K562 (cell line): ENCODE data around the gene KCNE2. TPM values are rescaled to one million over a fixed set of nuclear protein-coding genes. Genes with fewer than 3 reads are reported as not detected.

Experiments
- ATAC-seq: fragments of 200-7000 bp; cut with Tn5 transposase; 3 replicates; pipeline ENCODE4 v1.9.1; 2020; ENCODE audit warnings: moderate library complexity
- BruUV-seq: library from RNA; stranded (reverse); fragments of 400-500 nt; replicated peaks from 2 replicates; lab custom pipeline; 2021; lab: Mats Ljungman, UMichigan
- CTCF ChIA-PET: fragments of 300-600 bp; formaldehyde crosslinking; extraction: SDS; loops from one replicate; lab custom pipeline; 2021; ENCODE audit warnings: low intra/inter-chr PET ratio; lab: Yijun Ruan, JAX
- POLR2A ChIA-PET: fragments of 300-600, 350-650 bp; sonication (Branson Sonifier 250); formaldehyde crosslinking; extraction: SDS; loops from one replicate; lab custom pipeline; 2021; ENCODE audit warnings: antibody characterized with exemption, inconsistent platforms; lab: Yijun Ruan, JAX
- DNase-seq, 4 experiments: peaks; one replicate each; pipeline versions ENCODE4 v3.0.0 to v3.0.0-alpha.2; 2011 to 2018; ENCODE audit warnings: low spot score in 3 of 4, mixed read lengths in 3 of 4; ENCODE audit errors: extremely low read depth in 1 of 4
- FAIRE-seq: peaks from 2 replicates; lab custom pipeline; 2011; peaks lifted over from hg19 to GRCh38; lab: Jason Lieb, UNC
- H2AFZ ChIP-seq: 2 replicates; pipeline ENCODE4 v1.6.0; 2011; ENCODE audit warnings: low read depth, low read length, control low read depth, inconsistent platforms
- H3K27ac ChIP-seq: fragments of 200-600 bp; 3 replicates; pipeline ENCODE4 v1.8.0; 2011; ENCODE audit warnings: low read depth, mild to moderate bottlenecking, control low read depth, inconsistent platforms, low read length, moderate library complexity, mixed read lengths; ENCODE audit errors: extremely low read depth
- H3K27me3 ChIP-seq, 2 experiments: fragments of 300-600 bp in 1 of 2; 2 replicates in 1 of 2; 3 replicates in 1 of 2; pipeline versions ENCODE4 v1.6.0 to v1.8.0; 2011; ENCODE audit warnings: inconsistent platforms in 2 of 2, low read length in 2 of 2, mild to moderate bottlenecking in 1 of 2, mixed read lengths in 1 of 2, moderate library complexity in 1 of 2; ENCODE audit not compliant: control insufficient read depth in 2 of 2, insufficient read depth in 2 of 2
- H3K36me3 ChIP-seq: fragments of 300-600 bp; 3 replicates; pipeline ENCODE4 v1.8.0; 2011; ENCODE audit warnings: mild to moderate bottlenecking, low read length, inconsistent platforms; ENCODE audit not compliant: control insufficient read depth, insufficient read depth
- H3K4me1 ChIP-seq, 2 experiments: fragments of 200-600 bp in 1 of 2; replicated peaks in 1 of 2; 2 replicates in 1 of 2; 3 replicates in 1 of 2; pipeline versions ENCODE4 v1.5.1 to v1.8.0; 2011; ENCODE audit warnings: inconsistent platforms in 2 of 2, low read length in 2 of 2, mild to moderate bottlenecking in 1 of 2, mixed read lengths in 1 of 2, moderate library complexity in 1 of 2; ENCODE audit not compliant: control insufficient read depth in 2 of 2, insufficient read depth in 2 of 2
- H3K4me2 ChIP-seq: 2 replicates; pipeline ENCODE4 v1.6.1; 2011; ENCODE audit warnings: low read length, control low read depth, inconsistent platforms, mixed read lengths; ENCODE audit not compliant: insufficient read depth
- H3K4me3 ChIP-seq: fragments of 200-600 bp; sonication (generic), shearing (Covaris generic); 2 replicates; pipeline ENCODE4 v1.5.1; 2016; ENCODE audit warnings: control low read depth, inconsistent platforms
- H3K79me2 ChIP-seq: fragments of 200-600 bp; 3 replicates; pipeline ENCODE4 v1.8.0; 2011; ENCODE audit warnings: low read length, inconsistent platforms; ENCODE audit not compliant: control insufficient read depth, insufficient read depth
- H3K9ac ChIP-seq, 2 experiments: 2 replicates each; pipeline versions ENCODE4 v1.6.0 to v1.6.1; 2011; ENCODE audit warnings: low read depth in 2 of 2, low read length in 2 of 2, control low read depth in 1 of 2, inconsistent platforms in 1 of 2, mild to moderate bottlenecking in 1 of 2, mixed read lengths in 1 of 2; ENCODE audit not compliant: insufficient read depth in 1 of 2
- H3K9me1 ChIP-seq: one replicate; pipeline ENCODE4 v1.6.0; 2011; ENCODE audit warnings: inconsistent platforms, mild to moderate bottlenecking, low read length, moderate library complexity; ENCODE audit not compliant: control insufficient read depth, insufficient read depth
- H3K9me3 ChIP-seq: replicated peaks from 2 replicates; pipeline ENCODE4 v1.5.1; 2011; ENCODE audit warnings: low read depth, low read length, inconsistent platforms; ENCODE audit not compliant: control insufficient read depth, insufficient read depth
- H4K20me1 ChIP-seq: replicated peaks from 2 replicates; pipeline ENCODE4 v1.6.1; 2011; ENCODE audit warnings: low read length, inconsistent platforms, mixed read lengths; ENCODE audit not compliant: control insufficient read depth, insufficient read depth
- ARHGAP35 ChIP-seq: fragments of 450-650 bp; IDR thresholded peaks from 2 replicates; pipeline ENCODE4 v1.6.1; 2018; ENCODE audit not compliant: partially characterized antibody
- BMI1 ChIP-seq: fragments of 150-350 bp; IDR thresholded peaks from 2 replicates; pipeline ENCODE4 v1.6.1; 2014; ENCODE audit warnings: low read length
- CEBPG ChIP-seq, 3 experiments: fragments of 200-800 bp in 1 of 3; sonication (Bioruptor generic) in 1 of 3; sonication (generic) in 1 of 3; formaldehyde crosslinking in 1 of 3; IDR thresholded peaks in 2 of 3; conservative IDR thresholded peaks in 1 of 3; 2 replicates each; pipeline versions ENCODE4 v1.6.1 to v1.8.0; 2016 to 2022; ENCODE audit warnings: missing compliant biosample characterization in 2 of 3, missing genetic modification characterization in 2 of 3, mild to moderate bottlenecking in 1 of 3, missing genetic modification reagents in 1 of 3
- CTBP1 ChIP-seq: fragments of 450-650 bp; IDR thresholded peaks from 2 replicates; pipeline ENCODE4 v1.6.1; 2016; ENCODE audit warnings: borderline replicate concordance
- MEIS2 ChIP-seq: fragments of 450-650 bp; IDR thresholded peaks from 2 replicates; pipeline ENCODE4 v1.6.1; 2014; ENCODE audit warnings: mild to moderate bottlenecking; ENCODE audit not compliant: partially characterized antibody
- NUFIP1 ChIP-seq: fragments of 450-650 bp; IDR thresholded peaks from 2 replicates; pipeline ENCODE4 v1.6.1; 2018; ENCODE audit not compliant: partially characterized antibody
- RBM22 ChIP-seq: fragments of 200-400 bp; formaldehyde crosslinking; IDR thresholded peaks from 2 replicates; pipeline ENCODE4 v1.6.1; 2018; ENCODE audit warnings: low read length, low read depth; ENCODE audit not compliant: poor library complexity, severe bottlenecking
- XRCC4 ChIP-seq: IDR thresholded peaks from one replicate; pipeline ENCODE4 v1.6.1; 2011; ENCODE audit not compliant: insufficient read depth, insufficient read length; ENCODE audit errors: extremely low read depth
- ZBTB1 ChIP-seq: sonication (generic); formaldehyde crosslinking; IDR thresholded peaks from 2 replicates; pipeline ENCODE4 v1.8.1; 2023; ENCODE audit warnings: missing genetic modification reagents, low read depth, mild to moderate bottlenecking, borderline replicate concordance
- ZNF146 ChIP-seq: IDR thresholded peaks from one replicate; pipeline ENCODE4 v1.6.1; 2018; ENCODE audit warnings: missing compliant biosample characterization; ENCODE audit not compliant: unreplicated experiment
- ZNF175 ChIP-seq: fragments of 200-800 bp; sonication (Bioruptor generic); IDR thresholded peaks from 2 replicates; pipeline ENCODE4 v1.6.1; 2016; ENCODE audit warnings: low read depth, mild to moderate bottlenecking, missing genetic modification characterization, missing compliant biosample characterization
- ZNF696 ChIP-seq: fragments of 250-450 bp; sonication (Bioruptor Pico); conservative IDR thresholded peaks from 2 replicates; pipeline ENCODE4 v1.4.0; 2020; ENCODE audit warnings: mild to moderate bottlenecking, moderate library complexity
- ZNF79 ChIP-seq: fragments of 250-450 bp; sonication (Bioruptor Pico); IDR thresholded peaks from 2 replicates; pipeline ENCODE4 v1.4.0; 2020; ENCODE audit warnings: low read depth, mild to moderate bottlenecking, moderate library complexity
- WGBS: fragments of 100-300 bp; shearing (Covaris generic); methylation state at CpG from one replicate; pipeline ENCODE4 v1.1.6; 2016; ENCODE audit warnings: low coverage, mixed read lengths; ENCODE audit not compliant: insufficient coverage; ENCODE audit errors: missing lambda C conversion rate; 5-methylcytosine and 5-hydroxymethylcytosine counted together
- in situ Hi-C: fragments of 300-500 bp; cut with MboI; formaldehyde crosslinking; loops from 4 replicates; pipeline ENCODE4 v1.15.0; 2018; ENCODE audit warnings: inconsistent platforms, mixed read lengths
- intact Hi-C: fragments of 100-400 bp; cut with micrococcal nuclease; formaldehyde crosslinking; loops from 2 replicates; pipeline ENCODE4 v1.14.2; 2022
- polyA plus RNA-seq, 8 experiments: library from polyadenylated mRNA; depleted of rRNA in 4 of 8; stranded (reverse) in 5 of 8; unstranded in 3 of 8; fragments of >200 nt; fragmentation: Nextera tagmentation in 2 of 8; fragmentation: Illumina TruSeq in 1 of 8; extraction: Ambion mirVana in 2 of 8; extraction: Trizol in 1 of 8; gene quantifications; 2 replicates each; pipeline versions ENCODE4 v1.2.1 to v1.2.3, GENCODE V29; 2011 to 2014; ENCODE audit warnings: inconsistent platforms in 1 of 8, missing spikeins in 1 of 8
- total RNA-seq, 7 experiments: library from RNA; depleted of rRNA in 6 of 7; stranded (reverse); fragments of >200 nt in 6 of 7; fragmentation: Illumina TruSeq in 2 of 7; extraction: Trizol in 2 of 7; gene quantifications; 2 replicates each; pipeline versions ENCODE4 v1.2.1 to v1.2.3, GENCODE V29; 2011 to 2021; ENCODE audit warnings: low replicate concordance in 1 of 7
- TF ChIP-seq, protein P1 (sequence below): fragments of 450-650 bp; IDR thresholded peaks from 2 replicates; pipeline ENCODE4 v1.6.1; 2016; ENCODE audit warnings: borderline replicate concordance
- TF ChIP-seq, protein P2 (sequence below): fragments of 250-450 bp; sonication (Bioruptor Pico); IDR thresholded peaks from 2 replicates; pipeline ENCODE4 v1.4.0; 2020; ENCODE audit warnings: borderline replicate concordance
- TF ChIP-seq, protein P3 (sequence below): fragments of 250-450 bp; sonication (Bioruptor Pico); IDR thresholded peaks from 2 replicates; pipeline ENCODE4 v1.8.0; 2022; ENCODE audit warnings: inconsistent platforms

KCNE2 gene
- total and polyA plus RNA-seq, 9 of the 15 experiments (the other 6 are each of a cell fraction or from before 2014, with no cell fraction given), result not detected

GRCh38 chr21:34372321-34372720 lies 8.5 kb downstream of the KCNE2 start:
- H3K4me3 ChIP-seq, result no peak overlapping the region
- H3K27ac ChIP-seq, result no peak overlapping the region
- H3K79me2 ChIP-seq, result no peaks in the 10 kb centered on the region
- intact Hi-C loops (no loop called here), in situ Hi-C loops (no loop called here)
- POLR2A ChIA-PET, result interaction anchor here (0.6 kb wide), 1 partner anchor 307 kb away, joined by 6 read pairs; no protein-coding TSS in a partner anchor
- no peaks in the 10 kb centered on the region for H4K20me1 ChIP-seq
- H3K27me3 ChIP-seq, result peaks cover 5 to 7% of the 10 kb centered on the region in 2 experiments; a peak in 3 of 5 replicates
- CTCF ChIA-PET, result no interaction called here
- H3K9me3 ChIP-seq, result no peaks in the 10 kb centered on the region
- FAIRE-seq (no peak), ATAC-seq (no peak), DNase-seq (no peak)
- no peak overlapping the region for H2AFZ ChIP-seq
- WGBS, result 7% methylated on average over 5 of the region's 5 CpGs
- no peaks in the 10 kb centered on the region for H3K36me3 ChIP-seq
- H3K4me2 ChIP-seq, result no peak overlapping the region
- H3K4me1 ChIP-seq, result no peaks in the 10 kb centered on the region
- no TSS peak for BruUV-seq
- H3K9me1 ChIP-seq, result no peaks in the 10 kb centered on the region
- H3K9ac ChIP-seq, result no peak overlapping the region
- TF ChIP-seq XRCC4 (no peak), ZNF696 (CRISPR knock-in tag) (no peak), ARHGAP35 (no peak), CEBPG (CRISPR knock-in tag; IDR thresholded peaks at IDR 0.05) (peak; percentile 68; the same call in 1 of the 2 replicates), CEBPG (tag; conservative IDR thresholded peaks at IDR 0.05 in 1 of 2, IDR thresholded peaks at IDR 0.05 in 1 of 2) (no peak), ZNF175 (CRISPR knock-in tag) (no peak), NUFIP1 (no peak), ZBTB1 (CRISPR knock-in tag) (no peak), ZNF146 (CRISPR knock-in tag) (no peak), BMI1 (no peak), CTBP1 (no peak), RBM22 (no peak), MEIS2 (no peak), ZNF79 (CRISPR knock-in tag) (no peak)
- TF ChIP-seq, protein P1, sequence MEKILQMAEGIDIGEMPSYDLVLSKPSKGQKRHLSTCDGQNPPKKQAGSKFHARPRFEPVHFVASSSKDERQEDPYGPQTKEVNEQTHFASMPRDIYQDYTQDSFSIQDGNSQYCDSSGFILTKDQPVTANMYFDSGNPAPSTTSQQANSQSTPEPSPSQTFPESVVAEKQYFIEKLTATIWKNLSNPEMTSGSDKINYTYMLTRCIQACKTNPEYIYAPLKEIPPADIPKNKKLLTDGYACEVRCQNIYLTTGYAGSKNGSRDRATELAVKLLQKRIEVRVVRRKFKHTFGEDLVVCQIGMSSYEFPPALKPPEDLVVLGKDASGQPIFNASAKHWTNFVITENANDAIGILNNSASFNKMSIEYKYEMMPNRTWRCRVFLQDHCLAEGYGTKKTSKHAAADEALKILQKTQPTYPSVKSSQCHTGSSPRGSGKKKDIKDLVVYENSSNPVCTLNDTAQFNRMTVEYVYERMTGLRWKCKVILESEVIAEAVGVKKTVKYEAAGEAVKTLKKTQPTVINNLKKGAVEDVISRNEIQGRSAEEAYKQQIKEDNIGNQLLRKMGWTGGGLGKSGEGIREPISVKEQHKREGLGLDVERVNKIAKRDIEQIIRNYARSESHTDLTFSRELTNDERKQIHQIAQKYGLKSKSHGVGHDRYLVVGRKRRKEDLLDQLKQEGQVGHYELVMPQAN, result no peak
- TF ChIP-seq, protein P2, sequence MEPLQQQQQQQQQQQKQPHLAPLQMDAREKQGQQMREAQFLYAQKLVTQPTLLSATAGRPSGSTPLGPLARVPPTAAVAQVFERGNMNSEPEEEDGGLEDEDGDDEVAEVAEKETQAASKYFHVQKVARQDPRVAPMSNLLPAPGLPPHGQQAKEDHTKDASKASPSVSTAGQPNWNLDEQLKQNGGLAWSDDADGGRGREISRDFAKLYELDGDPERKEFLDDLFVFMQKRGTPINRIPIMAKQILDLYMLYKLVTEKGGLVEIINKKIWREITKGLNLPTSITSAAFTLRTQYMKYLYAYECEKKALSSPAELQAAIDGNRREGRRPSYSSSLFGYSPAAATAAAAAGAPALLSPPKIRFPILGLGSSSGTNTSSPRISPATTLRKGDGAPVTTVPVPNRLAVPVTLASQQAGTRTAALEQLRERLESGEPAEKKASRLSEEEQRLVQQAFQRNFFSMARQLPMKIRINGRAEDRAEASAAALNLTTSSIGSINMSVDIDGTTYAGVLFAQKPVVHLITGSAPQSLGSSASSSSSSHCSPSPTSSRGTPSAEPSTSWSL (CRISPR knock-in tag), result no peak
- TF ChIP-seq, protein P3, sequence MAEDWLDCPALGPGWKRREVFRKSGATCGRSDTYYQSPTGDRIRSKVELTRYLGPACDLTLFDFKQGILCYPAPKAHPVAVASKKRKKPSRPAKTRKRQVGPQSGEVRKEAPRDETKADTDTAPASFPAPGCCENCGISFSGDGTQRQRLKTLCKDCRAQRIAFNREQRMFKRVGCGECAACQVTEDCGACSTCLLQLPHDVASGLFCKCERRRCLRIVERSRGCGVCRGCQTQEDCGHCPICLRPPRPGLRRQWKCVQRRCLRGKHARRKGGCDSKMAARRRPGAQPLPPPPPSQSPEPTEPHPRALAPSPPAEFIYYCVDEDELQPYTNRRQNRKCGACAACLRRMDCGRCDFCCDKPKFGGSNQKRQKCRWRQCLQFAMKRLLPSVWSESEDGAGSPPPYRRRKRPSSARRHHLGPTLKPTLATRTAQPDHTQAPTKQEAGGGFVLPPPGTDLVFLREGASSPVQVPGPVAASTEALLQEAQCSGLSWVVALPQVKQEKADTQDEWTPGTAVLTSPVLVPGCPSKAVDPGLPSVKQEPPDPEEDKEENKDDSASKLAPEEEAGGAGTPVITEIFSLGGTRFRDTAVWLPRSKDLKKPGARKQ (CRISPR knock-in tag), result no peak
